Pancreas (tissue), 10 donors: ENCODE results near the gene ARHGEF7. TPM values are rescaled to one million over a fixed set of nuclear protein-coding genes. Genes with fewer than 3 reads are reported as not detected.

Experiments used
- ATAC-seq, 4 donors: fragments of 200-7000 bp; cut with Tn5 transposase; one replicate each; pipeline versions ENCODE4 v1.8.0 to v1.9.1; 2020; ENCODE audit warnings: mild to moderate bottlenecking in 4 of 4, moderate library complexity in 4 of 4
- DNase-seq, 6 donors: peaks; one replicate each; pipeline ENCODE4 v3.0.0-alpha.2; 2020
- FAIRE-seq: peaks from 2 replicates; lab custom pipeline; 2012; peaks lifted over from hg19 to GRCh38; lab: Jason Lieb, UNC
- H3K27ac ChIP-seq, 4 donors: fragments of 200-600 bp; sonication (generic); 1 replicate in 3 of 4; 2 replicates in 1 of 4; pipeline versions ENCODE4 v1.5.0 to v1.8.0; 2020
- H3K27me3 ChIP-seq, 4 donors: fragments of 200-600 bp; one replicate each; pipeline ENCODE4 v1.8.0; 2021
- H3K36me3 ChIP-seq, 3 donors: fragments of 200-600 bp; sonication (generic) in 1 of 3; one replicate each; pipeline versions ENCODE4 v1.5.0 to v1.8.0; 2020 to 2021
- H3K4me1 ChIP-seq, 3 donors: fragments of 200-600 bp; one replicate each; pipeline ENCODE4 v1.8.0; 2021
- H3K4me3 ChIP-seq, 4 donors: fragments of 200-600 bp; sonication (generic) in 2 of 4; one replicate each; pipeline versions ENCODE4 v1.5.0 to v1.8.0; 2020 to 2021
- H3K9me3 ChIP-seq, 4 donors: fragments of 200-600 bp; one replicate each; pipeline ENCODE4 v1.8.0; 2021
- WGBS, 2 donors: extraction: QIAGEN DNeasy Blood & Tissue Kit; methylation state at CpG; one replicate each; pipeline ENCODE4 v1.1.7; 2013; 5-methylcytosine and 5-hydroxymethylcytosine counted together
- intact Hi-C, 3 donors: fragments of 100-400 bp; cut with DNase I; formaldehyde crosslinking; loops; one replicate each; pipeline versions ENCODE4 v1.11.1 to v1.14.2; 2022
- polyA plus RNA-seq, 2 donors: library from polyadenylated mRNA; stranded (reverse); fragments of 200-250 nt; gene quantifications; one replicate each; pipeline ENCODE4 v1.2.3, GENCODE V29; 2013
- total RNA-seq, 6 donors: library from RNA; stranded (reverse); fragmentation: NEBNext Ultra II Directional in 4 of 6; extraction: Animal tissue kit (Norgen Biotek cat#: 25700) in 4 of 6; gene quantifications; one replicate each; pipeline versions ENCODE4 v1.2.1 to v1.2.4, GENCODE V29; 2021 to 2023
- TF ChIP-seq, protein P1 (sequence below), 4 donors: fragments of 200-600 bp; sonication (generic) in 3 of 4; IDR thresholded peaks; one replicate each; pipeline versions ENCODE4 v1.5.0 to v1.8.0; 2021; ENCODE audit warnings: antibody characterized with exemption in 4 of 4
- donor health status: healthy with polysubstance abuse.
- donor health status: DM: no; HTN: no; CAD: no; lungs with moderate emphysema.
- donor health status: DM: no; HTN: no; CAD: no.
- donor health status: control.
- donor health status: control.
- donor health status: Bipolar disorder and iron deficiency.
- donor health status: DM: yes; HTN: yes; CAD: no.
- donor health status: DM: no; HTN: no; CAD: no.
- donor health status: DM: no; HTN: no; CAD: no.
- donor health status: DM: yes; HTN: yes; CAD: no.

The ARHGEF7 gene
- total and polyA plus RNA-seq, 8 donors = 13.4 to 37.7 (median 22.2) TPM

- Histone ChIP-seq H3K27me3 (no peaks in the 10 kb centered on the region), H3K9me3 (no peaks in the 10 kb centered on the region), H3K36me3 (no peaks in the 10 kb centered on the region), H3K4me3 (no peak overlapping the region), H3K4me1 (no peaks in the 10 kb centered on the region), H3K27ac (no peak overlapping the region)
- DNase-seq (no peak), FAIRE-seq (no peak), ATAC-seq (no peak)
- intact Hi-C loops = no loop called here
- 87 to 91% methylated on average over 4 of the region's 4 CpGs for WGBS, 2 donors
- TF ChIP-seq, protein P1, sequence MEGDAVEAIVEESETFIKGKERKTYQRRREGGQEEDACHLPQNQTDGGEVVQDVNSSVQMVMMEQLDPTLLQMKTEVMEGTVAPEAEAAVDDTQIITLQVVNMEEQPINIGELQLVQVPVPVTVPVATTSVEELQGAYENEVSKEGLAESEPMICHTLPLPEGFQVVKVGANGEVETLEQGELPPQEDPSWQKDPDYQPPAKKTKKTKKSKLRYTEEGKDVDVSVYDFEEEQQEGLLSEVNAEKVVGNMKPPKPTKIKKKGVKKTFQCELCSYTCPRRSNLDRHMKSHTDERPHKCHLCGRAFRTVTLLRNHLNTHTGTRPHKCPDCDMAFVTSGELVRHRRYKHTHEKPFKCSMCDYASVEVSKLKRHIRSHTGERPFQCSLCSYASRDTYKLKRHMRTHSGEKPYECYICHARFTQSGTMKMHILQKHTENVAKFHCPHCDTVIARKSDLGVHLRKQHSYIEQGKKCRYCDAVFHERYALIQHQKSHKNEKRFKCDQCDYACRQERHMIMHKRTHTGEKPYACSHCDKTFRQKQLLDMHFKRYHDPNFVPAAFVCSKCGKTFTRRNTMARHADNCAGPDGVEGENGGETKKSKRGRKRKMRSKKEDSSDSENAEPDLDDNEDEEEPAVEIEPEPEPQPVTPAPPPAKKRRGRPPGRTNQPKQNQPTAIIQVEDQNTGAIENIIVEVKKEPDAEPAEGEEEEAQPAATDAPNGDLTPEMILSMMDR (IDR thresholded peaks at IDR 0.05) = no peak
Observed at GRCh38 chr13:111337206-111337605, 222.1 kb downstream of the ARHGEF7 start.

DNA sequence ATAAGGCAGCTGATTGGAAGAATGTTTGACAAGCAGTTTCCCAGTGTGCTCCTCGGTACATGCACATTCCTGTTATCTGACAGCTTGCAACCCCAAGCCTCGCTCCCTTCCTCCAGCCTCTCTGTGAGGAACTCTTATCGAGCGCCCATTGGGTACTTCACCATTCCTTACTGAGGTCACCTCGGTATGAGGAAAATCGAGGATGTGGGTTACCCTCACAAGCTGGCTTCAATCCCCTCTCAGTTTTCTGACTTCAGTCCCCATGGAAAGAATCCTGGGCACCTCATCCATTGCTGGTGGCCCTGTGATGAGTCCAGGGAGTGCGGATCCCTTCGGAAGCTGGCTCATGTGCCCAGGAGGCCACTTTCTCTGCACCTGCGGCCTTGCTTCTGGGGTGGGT, 222.6 kb downstream of the ARHGEF7 start:
- no peak overlapping the region for H3K4me3 ChIP-seq
- no peak overlapping the region for H3K27ac ChIP-seq
- no peaks in the 10 kb centered on the region for H3K4me1 ChIP-seq
- DNase-seq (no peak), ATAC-seq (no peak), FAIRE-seq (no peak)
- TF ChIP-seq, protein P1 (IDR thresholded peaks at IDR 0.05) = no peak
- H3K36me3 ChIP-seq = no peaks in the 10 kb centered on the region
- H3K27me3 ChIP-seq = no peaks in the 10 kb centered on the region
- WGBS, 2 donors = 81 to 90% methylated on average over 9 of the region's 9 CpGs
- no peaks in the 10 kb centered on the region for H3K9me3 ChIP-seq
- intact Hi-C loops = no loop called here

GRCh38 chr13:111338841-111339240, 223.7 kb downstream of the ARHGEF7 start:
- WGBS, 2 donors = 87 to 88% methylated on average over 11 of the region's 11 CpGs
- no peaks in the 10 kb centered on the region for H3K4me1 ChIP-seq
- H3K4me3 ChIP-seq = no peak overlapping the region
- no peaks in the 10 kb centered on the region for H3K36me3 ChIP-seq
- FAIRE-seq = no peak
- H3K27me3 ChIP-seq = no peaks in the 10 kb centered on the region
- H3K27ac ChIP-seq = no peak overlapping the region
- intact Hi-C loops = no loop called here
- H3K9me3 ChIP-seq = no peaks in the 10 kb centered on the region
- no peak for DNase-seq
- TF ChIP-seq, protein P1 (IDR thresholded peaks at IDR 0.05) = no peak
- no peak for ATAC-seq

DNA sequence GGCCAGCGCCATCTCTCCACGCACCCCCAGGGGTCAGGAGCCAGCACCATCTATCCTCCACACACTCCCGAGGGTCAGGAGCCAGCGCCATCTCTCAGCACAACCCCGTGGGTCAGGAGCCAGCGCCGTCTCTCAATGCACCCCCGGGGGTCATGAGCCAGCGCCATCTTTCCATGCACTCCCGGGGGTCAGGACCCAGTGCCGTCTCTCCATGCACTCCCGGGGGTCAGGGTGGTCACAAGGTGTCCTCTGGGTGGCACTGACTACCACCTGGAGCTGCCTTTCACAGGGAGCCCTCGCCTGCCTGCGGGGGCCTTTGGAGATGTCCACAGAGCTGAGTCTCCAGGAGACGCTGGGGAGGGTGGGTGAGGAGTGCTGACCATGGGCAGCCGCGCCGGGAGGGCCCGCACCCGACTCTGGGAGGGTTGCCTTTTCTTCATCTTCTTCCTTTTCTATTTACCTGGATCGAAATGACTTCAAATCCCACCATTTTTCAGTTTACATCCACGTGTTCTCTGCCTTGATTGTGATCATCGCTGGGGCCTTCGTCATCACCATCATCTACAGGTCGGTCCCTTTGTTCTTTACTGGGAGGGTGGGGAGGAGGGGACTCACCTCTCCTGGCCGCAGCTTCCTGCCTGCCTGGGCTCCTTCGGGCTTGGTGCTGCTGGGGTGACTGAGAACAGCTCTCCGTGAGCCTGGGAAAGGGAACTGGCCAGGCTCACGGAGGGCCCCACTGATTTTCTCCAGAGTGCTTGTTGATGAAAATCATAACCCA, 224.4 kb downstream of the ARHGEF7 start:
- H3K4me1 ChIP-seq = no peaks in the 10 kb centered on the region
- intact Hi-C loops = no loop called here
- FAIRE-seq (no peak), ATAC-seq (no peak), DNase-seq (peak in 1 of 6 donors; percentile 34)
- no peak overlapping the region for H3K27ac ChIP-seq
- no peaks in the 10 kb centered on the region for H3K27me3 ChIP-seq
- no peaks in the 10 kb centered on the region for H3K36me3 ChIP-seq
- H3K4me3 ChIP-seq = no peak overlapping the region
- TF ChIP-seq, protein P1 (IDR thresholded peaks at IDR 0.05) = no peak
- 96% methylated on average over 29 of the region's 29 CpGs for WGBS, 2 donors
- no peaks in the 10 kb centered on the region for H3K9me3 ChIP-seq

- Histone ChIP-seq H3K4me1 (no peaks in the 10 kb centered on the region), H3K36me3 (no peaks in the 10 kb centered on the region), H3K27ac (no peak overlapping the region), H3K4me3 (no peak overlapping the region), H3K9me3 (no peaks in the 10 kb centered on the region), H3K27me3 (no peaks in the 10 kb centered on the region)
- TF ChIP-seq, protein P1 (IDR thresholded peaks at IDR 0.05) = no peak
- ATAC-seq (no peak), FAIRE-seq (no peak), DNase-seq (no peak)
- WGBS, 2 donors = 86 to 89% methylated on average over 5 of the region's 5 CpGs
- intact Hi-C loops = no loop called here
Observed at GRCh38 chr13:111341886-111342285, 226.8 kb downstream of the ARHGEF7 start.
